NCI-H2196 (cell line): ENCODE measurements around the gene GPR89A.
"Not testable (repeated sequence)": the region's sequence is repeated elsewhere in the genome, so short reads cannot be mapped to it uniquely, and the experiment has no call there.

Experiments
- DNase-seq: peaks from one replicate; lab custom pipeline; 2025; ENCODE audit not compliant: unreplicated experiment; lab: John Stamatoyannopoulos, UW

Gene GPR89A

DNA sequence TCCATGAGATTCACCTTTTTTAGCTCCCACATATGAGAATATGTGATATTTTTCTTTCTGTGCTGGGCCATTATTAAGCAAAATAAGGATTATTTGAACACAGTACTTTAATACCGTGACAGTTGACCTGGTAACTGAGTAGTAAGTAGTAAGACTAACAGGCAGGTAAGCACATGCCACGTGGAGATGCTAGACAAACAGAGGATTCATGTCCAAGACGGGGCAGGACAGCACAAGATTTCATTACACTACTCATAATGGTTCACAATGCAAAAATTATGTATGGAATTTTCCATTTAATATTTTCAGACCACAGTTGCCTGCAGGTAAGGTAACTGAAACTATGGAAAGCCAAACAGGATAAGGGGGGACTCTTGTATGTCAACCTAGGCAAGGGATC, 77.1 kb downstream of the GPR89A start:
- not testable (repeated sequence) for DNase-seq

DNA sequence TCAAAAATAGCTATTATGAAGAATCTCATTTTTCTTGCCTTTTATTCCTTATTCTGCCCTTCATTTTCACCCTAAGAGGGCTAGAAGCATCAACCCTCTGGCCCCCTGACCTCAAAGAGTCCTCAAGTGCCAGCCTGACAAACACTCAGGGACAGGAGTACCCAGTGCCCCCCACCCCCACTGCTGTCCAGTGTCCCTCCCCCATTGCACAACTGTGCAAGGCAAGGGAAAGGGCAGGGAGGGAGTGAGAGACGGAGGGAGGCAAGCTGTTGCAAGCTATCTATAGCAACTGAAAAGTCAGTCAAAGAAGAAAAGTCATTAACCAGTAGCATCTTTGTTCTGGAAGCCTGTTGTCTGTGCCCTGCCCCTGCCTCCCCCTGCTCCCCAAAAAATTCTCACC, 78.3 kb downstream of the GPR89A start:
- DNase-seq, result not testable (repeated sequence)

DNA sequence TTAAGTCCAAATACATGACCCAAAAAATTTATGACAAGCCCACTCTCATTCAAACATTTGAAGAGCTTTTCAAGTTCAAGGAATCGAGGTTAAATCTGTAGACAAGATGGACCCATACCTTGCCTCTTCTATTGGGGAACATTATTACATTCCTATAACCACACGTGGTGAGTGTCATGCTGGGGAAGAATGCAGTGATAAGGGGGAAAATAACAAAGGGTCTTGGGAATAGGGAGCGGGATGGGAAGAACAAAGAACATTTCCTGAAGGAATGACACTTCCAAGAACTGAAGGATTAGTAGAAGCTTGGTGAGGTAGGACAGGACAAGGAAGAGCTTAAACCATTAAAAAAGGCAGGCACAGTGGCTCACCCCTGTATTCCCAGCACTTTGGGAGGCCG, 80.5 kb downstream of the GPR89A start:
- no peak for DNase-seq

DNA sequence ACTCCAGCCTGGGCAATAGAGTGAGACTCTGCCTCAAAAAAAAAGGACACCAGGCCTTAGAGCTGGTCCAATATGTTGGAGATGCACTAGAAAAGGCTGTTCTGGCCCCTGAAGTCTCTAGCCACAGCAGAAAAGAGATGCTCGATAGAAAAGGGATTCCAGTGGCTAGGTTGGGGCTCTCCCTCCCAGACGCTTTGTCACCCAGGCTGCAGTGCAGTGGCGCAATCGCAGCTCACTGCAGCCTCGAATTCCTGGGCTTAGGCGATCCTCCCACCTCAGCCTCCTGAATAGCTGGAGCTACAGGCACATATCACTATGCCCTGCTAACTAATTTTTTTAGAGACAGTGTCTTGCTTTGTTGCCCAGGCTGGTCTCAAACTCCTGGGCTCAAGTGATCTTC, 81.1 kb downstream of the GPR89A start:
- no peak for DNase-seq

DNA sequence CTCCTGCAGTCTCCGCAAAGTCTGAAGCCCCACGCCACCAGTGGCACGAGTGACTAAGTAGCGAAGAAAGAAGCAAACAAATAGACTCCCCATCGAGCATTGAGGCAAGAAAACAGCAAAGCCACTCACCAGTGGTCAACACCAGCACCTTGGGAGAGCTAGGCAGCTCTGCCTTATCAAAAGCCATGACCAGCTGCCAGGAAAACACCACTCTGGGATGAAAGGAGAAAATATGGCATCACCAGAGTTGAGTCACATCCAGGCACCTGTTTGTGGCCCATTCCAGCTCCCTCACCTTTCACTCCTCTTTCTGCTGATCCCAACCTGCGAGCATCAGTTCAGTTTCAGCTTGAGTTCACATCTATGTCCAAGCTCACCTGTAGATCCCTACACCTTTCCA, 82.1 kb downstream of the GPR89A start:
- no peak for DNase-seq

DNA sequence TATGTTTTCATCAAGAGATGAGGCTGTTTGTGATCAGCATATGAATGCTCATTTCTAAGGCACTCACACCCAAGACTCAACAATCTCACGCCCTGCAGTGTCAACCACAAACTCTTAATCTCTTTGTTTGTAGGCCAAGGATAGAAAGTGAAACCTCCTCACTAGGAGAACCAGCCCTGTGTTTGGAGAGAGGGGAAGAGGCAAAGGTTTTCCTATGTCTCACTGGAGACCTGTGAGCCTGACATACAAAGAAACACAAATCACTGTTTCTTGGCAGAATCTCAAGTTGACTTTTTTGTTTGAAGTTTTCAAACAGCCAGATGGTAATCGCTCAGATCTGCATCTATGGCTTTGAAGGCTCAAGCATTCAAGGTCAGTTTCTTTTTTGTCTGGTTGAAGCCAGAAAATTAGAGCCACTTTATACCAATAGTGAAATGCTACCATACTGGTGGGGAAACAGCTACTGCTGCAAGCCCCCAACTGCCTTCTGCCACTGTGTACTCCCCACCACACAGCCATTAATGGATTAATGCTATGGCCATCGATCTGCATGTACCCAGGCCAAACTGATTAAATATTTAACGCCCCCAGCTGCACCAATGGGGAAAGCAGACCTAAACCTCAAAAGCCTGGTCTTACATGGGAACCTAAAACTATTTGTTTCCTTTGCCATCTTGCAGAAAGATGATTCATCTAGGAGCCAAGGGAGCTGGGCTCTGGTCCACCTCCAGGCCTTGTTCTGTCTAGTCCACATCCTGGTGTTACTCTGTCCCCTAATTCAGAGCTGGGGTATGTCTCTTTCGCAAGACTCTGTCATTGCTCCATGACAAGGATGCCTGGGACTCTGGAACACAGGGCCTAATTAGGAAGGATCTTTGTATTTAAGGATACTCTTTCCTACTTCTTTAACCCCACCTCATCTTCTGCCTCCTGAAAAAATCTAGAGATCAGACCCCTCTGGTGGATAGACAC, 83.1 kb downstream of the GPR89A start:
- no peak for DNase-seq

DNA sequence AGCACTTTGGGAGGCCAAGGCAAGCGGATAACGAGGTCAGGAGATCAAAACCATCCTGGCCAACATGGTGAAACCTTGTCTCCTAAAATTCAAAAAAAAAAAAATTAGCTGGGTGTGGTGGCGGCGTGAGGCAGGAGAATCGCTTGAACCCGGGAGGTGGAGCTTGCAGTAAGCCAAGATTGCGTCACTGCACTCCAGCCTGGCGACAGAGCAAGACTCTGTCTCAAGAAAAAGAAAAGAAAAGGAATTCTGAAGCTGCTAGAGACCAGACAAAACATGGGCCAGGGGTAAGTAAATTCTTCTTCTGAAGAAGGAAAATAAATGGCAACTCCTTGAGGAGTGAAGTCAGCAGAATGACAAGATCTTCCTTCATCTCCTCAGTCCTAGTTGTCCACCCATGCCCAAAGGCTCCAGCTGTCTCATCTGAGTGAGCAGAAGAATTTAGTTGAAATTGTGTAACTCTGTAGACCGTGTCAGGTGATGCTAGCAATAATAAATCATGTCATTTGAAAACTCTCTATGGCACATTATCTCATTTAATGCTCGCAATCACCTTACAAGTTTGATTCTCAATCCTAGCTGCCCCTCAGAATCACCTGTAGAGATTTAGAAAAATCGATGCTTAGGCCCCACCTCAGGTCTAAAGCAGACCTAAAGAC, 85.1 kb downstream of the GPR89A start:
- no peak for DNase-seq

DNA sequence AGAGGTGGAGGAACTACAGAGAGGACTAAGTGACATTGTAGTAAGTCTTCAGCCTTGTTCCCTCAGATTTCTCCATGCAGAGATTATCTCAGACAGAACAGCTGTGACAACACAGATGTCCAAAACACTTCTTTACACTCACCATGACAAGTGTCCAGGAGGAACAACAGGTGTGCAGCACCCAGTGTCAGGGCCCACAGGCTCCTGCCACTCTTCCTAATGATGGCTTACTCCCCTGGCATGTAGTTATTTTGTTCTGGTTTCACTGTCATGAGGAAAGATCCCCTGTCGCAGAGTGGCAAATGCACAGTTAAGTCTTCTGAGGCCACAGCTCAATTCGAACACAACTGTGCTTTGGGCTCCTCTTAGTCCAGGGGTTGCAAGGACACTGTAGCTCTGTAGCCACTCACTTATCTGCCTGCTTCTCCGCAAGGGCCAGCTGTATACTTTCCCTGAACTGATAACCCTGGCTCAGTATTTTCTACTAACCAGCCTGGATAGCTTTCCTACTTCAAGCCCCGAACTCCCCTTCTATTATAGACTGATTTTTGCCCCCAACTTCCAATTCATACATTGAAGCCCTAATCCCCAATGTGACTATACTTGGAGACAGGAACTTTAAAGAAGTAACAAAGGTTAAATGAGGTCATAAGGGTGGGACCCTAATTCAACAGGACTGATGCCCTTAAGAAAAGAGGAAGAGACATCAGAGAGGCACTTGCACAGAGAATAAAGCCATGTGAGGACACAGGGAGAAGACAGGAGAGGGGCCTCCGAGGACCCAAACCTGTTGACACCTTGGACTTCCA, 88.2 kb downstream of the GPR89A start:
- no peak for DNase-seq

DNA sequence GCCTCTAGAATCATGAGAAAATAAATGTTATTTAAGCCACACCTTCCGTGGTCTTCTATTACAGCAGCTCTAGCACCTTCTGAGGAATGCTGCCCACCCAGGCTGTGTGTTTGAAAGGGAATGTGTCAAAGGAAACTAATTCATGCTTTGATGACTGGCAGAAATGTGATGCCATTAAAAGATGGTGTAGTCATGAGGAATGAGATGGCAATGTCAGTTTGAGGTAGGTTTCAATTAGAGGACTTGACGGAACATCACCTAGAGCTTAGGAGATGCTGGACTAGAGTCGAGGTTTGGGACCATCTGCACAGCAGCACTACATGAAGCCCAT, 88.8 kb downstream of the GPR89A start:
- no peak for DNase-seq

DNA sequence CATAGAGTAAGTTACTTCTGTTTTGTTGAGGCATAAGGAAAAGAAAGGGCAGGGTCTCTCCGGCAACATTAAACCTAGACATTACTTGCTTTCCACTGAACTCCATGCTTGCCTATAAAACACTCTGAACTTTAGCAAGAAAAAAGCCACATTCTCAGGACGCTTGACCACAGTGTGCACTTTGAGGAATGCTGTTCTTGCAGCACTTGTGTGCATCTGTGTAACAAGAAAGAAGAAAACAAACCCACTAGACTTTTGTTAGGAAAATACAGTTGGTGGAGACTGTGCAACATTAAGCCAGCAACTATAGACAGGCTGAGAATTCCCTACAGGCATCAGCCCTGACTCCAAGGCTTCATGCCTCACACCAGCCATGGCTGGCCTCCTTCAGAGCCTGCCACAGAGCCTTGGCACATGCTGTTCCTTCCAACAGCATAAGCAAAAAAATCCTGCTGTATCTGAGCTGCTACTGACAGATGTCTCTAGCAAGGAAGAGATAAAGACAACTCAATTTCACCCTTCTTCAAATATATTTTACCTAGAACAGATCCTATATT, 93.6 kb downstream of the GPR89A start:
- no peak for DNase-seq

DNA sequence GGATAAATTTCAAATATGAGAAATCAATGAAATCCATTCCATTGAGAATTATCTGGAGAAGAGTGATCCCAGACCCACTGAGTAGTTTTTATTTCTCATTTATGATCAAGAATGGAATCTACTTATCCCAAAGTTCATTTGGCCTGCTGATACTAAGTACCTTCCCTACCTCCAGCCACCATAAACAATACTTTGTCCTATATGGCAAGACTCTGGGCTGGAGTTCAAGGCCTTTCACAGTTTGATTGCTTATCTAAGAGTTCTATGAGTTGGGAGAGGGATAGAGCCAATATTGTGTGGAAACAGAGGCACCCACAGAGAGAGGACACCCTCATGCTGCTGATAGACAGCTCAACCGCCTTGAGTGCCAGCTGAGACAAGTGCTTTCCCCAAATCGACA, 94.3 kb downstream of the GPR89A start:
- no peak for DNase-seq

DNA sequence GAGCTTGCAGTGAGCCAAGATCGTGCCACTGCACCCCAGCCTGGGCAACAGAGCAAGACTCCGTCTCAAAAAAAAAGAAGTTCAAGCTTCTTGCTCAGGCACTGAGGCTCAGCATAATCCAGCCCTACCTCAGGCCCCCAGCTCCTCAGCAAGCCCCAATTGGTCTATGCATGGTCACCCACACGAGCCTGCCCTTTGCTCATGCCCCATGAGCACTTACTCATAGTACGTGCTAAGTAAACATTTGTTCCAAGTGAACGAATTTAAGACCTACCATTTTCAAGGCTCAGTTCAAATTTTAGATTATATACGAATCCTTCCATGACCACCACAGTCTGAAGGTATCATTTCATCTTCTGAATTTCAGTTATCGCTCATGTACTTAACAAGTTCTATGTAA, 95.0 kb downstream of the GPR89A start:
- DNase-seq, result no peak

DNA sequence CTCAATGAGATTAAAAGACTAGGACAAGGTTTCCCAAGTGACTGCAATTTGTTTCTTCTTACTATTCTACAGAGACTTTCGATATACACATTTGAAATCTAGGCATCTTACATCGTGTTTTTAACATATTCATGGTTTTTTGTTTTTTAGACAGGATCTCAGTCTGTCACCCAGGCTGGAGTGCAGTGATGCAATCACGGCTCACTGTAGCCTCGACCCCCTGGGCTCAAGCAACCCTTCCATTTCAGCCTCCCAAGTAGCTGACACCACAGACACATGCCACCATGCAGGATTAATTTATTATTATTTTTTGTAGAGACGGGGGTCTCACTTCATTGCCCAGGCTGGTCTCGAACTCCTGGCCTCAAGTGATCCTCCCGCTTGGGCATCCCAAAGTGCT, 97.8 kb downstream of the GPR89A start:
- DNase-seq, result no peak

DNA sequence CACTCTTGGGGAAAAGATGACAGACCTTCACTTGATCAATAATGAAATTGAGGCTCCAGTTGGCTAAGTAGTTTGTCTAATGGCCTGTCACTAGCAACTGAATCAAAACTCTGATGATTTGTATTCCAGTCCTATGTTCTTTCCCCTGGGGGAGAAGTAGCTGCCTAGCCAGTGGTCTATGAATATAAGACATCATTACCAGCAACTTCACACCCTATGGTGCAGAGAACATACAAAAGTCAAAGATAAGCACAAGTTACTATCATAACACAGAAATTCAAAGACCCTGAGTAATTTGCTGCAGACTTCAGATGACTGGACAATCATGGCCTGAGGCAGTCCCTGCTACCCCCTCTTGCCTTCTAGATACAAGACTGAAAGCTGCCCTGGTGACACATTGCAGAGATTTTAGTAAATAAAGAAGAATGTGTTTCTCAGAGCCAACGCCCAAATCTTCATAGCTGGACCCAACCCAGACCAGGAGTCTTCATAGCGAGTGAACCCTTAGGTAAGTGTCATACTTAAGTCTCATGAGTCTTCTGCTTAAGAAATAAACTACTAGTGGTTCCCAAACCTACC, 98.4 kb downstream of the GPR89A start:
- no peak for DNase-seq

DNA sequence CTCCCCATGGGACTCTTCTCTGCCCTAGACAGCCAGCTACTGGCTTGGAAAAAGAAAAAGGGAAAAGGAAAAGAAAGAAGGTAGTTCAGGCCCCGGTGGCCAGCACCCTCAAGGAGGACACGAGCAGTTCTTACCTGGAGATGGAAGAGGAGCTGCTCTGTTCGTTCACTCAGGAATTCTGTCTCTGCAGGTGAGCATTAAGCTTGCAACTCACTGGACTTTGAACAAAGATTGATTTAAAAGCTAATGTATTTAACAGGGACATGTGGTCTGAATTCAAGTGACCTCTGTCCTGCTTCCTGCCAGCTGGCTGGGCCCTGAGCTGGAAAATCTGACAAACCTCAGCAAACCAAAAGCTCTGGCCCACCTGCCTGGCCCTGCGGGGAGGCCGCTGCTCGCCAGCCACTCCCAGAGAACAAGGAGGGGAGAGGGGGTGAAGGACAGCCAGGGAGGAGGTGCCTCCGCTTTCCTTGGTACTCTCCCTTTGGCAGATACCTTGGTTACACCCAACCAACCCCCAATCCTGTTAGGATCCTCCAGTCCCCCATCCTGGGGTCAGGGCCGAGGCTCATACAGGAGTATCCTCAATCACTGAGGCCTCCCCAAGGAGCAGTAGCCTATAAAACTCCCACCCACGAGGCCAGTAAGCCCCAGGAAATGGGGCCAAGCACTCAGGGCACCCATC, 99.5 kb downstream of the GPR89A start, which contains the start of gene PDZK1:
Gene PDZK1, minus strand, starts transcription at position 186 of the 685 bp plus-strand sequence. CDS start 19,347 bp downstream, outside the sequence.
- no peak for DNase-seq

DNA sequence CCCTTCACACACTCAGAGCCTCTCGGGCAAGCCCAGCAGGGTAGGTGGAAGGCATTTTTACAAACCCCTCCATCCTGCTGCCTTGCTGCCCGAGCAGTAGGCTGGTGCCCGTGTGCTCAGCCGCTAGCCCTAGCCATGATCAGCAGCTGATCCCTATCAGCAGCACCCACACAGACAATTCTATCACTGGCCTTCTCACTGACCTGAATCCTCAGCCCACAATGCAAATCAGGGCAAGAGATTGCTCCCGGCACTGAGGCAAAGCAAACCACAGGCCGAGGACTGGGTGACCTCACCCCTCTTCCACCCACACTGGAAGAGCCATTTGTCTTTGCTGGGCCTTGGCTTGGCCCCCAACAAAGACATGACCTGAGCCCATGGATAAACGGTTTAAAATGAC, 100.3 kb downstream of the GPR89A start:
- no peak for DNase-seq

DNA sequence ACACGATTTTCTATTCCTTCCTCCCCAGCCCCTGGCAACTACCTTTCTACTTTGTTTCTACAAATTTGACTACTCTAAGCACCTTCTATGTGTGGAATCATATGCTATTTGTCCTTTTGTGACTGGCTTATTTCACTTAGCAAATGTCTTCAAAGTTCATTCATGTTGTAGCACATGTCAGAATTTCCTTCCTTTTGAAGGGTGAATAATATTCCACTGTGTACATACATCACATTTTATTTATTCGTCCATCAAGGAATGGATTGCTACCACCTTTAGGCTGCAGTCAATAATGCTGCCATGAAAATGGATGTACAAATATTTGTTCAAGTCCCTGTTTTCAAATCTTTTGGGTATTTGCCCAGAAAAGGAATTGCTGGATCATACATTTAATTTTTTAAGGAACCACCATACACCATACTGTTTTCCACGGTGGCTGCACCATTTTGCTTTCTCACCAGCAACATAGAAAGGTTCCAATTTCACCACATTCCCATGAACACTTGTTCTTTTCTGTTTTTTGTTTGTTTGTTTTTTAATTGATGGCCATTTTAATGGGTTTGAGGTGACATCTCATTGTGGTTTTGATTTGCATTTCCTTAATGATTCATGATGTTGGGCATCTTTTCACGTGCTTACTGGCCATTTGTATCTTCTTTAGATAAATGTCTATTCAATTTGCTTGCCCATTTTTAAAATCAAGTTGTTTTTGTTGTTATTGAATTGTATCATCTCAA, 102.7 kb downstream of the GPR89A start:
- no peak for DNase-seq

DNA sequence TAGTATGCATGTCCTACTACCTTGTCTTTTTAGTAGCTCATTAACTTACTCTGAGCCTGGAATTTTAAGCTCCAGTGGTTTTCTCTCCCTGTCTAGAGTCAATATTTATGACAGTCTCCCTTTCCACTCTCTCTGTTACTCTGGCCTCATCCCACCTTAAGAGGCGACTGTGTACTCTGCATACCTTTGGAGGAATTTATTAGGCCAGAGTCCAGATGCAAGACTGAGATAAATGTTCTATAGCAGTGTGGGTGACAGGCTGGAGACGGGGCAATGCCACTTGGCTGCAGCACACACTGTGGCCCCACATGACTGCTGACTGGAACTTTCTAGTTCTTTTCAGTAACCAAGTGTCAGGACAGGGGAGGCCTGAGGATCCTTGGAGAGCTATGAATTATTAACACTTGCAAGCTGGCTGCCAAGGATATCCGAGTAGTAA, 103.4 kb downstream of the GPR89A start:
- no peak for DNase-seq

DNA sequence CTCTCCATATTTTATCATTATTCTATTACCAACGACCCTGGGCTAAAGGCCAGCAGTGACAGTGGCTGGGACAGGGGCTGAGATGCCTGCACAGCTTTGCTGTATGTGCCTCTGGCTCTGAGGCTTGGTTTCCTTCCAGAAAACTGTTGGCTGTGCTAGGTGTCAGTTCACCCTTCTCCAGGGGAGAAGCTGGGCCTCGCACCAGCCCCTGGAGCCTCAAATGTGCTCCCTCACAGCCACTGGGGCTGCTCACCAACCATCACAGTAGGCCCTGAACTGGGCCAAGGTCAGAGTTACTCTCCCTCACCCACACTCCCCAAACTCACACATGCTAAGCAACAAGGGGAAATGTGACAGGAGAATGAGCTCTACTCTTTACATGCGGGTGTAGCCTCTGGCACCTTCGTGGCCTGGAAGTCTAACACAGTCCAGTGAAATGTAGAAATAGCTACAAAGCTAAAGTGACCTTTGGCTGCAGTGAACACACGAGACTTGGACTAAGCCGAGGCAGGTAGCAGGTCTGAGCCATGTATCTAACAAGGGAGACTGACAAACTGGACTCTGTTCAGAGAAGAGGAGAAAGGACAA, 106.8 kb downstream of the GPR89A start:
- no peak for DNase-seq
